HG03520 (cell line): Measurements from ENCODE around the gene LRRFIP2.

Source experiments
- ATAC-seq: cut with Tn5 transposase; IDR thresholded peaks from one replicate; pipeline ENCODE4 v1.9.1; 2021; ENCODE audit warnings: mild to moderate bottlenecking, moderate library complexity; ENCODE audit not compliant: unreplicated experiment

LRRFIP2 gene

DNA sequence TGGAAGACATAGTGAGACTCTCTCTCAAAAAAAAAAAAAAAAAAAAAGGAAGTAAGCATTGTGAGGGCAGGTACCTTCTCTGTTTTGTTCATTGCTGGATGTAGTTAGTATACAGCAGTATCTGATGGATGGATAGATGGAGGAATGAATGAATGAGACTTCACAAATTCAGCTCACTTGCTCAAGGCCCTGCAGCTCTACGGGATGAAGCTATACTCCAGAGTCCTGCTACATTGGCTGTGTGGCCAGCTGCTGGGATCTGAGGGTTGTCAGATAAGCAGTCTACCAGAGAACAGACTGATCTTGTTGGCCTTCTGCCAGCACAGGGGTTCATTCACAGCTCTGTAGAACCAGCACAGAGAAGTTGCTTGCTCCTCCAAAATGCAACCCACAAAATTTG is 146.1 kb downstream of the LRRFIP2 start:
- no peak for ATAC-seq

DNA sequence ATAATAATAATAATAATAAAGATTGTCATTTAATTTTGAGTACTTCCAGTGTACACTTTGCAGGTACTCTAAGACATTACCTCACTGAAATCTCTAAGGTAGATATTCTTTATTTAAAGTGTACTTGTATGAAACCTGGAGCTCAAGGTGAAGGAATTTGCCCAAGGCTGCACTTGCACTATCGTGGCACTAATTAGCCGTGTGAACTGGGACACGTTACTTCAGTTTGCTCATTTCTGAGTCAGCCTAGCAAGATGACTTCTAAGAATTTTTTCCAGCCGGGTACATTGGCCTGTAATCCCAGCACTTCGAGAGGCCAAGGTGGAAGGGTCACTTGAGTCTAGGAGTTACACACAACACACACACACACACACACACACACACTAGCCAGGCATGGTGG is 147.5 kb downstream of the LRRFIP2 start:
- no peak for ATAC-seq

DNA sequence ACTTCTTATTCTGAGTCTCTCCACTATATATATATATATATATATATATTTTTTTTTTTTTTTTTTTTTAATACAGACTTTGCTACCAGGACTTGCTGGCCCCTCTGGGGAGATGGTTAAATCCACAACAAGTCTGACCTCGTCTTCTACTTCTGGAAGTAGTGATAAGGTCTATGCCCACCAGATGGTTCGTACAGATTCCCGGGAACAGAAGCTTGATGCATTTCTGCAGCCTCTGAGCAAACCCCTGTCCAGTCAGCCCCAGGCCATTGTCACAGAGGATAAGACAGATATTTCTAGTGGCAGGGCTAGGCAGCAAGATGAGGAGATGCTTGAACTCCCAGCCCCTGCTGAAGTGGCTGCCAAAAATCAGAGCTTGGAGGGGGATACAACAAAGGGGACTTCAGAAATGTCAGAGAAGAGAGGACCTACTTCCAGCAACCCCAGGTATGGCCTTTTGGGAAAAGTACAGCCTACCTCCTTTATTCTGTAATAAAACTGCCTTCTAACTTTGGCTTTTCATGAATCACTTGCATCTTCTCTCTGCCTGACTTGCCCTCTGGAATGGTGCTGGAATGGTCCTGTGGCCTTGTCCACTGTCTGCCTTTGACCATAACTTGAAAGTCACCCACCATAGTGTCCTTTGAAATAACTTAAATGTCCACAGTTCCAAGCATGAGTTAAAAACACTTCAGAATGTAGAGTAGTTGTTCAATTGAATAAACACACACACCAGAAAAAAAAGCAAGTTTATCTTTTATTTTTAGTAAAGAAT is 148.6 kb downstream of the LRRFIP2 start:
- no peak for ATAC-seq

DNA sequence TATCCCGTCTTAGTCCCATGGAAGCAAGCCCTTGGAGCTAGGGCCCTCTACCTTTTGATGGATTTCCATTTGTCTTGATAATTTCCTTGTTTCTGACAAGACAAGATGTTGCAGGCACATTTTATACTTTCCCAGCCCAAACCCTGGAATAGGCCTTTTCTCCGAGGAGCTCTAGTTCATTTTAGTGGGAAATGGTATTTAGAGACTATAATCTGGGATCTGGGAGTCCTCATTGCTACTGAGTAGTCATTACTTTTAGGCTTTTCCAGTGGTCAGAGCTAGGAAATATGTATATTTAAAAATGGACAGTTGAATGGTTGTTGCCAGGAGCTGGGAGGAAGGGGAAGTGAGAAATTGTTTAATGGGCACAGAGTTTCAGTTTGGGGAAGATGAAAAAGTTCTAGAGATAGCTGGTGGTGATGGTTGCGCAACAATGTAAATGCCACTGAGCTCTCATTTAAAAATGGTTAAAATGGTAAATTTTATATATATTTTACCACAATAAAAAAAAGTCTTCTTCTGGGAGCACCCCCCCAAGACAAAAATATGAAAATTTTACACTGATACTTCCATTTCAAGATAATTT is 149.5 kb downstream of the LRRFIP2 start:
- ATAC-seq: no peak

DNA sequence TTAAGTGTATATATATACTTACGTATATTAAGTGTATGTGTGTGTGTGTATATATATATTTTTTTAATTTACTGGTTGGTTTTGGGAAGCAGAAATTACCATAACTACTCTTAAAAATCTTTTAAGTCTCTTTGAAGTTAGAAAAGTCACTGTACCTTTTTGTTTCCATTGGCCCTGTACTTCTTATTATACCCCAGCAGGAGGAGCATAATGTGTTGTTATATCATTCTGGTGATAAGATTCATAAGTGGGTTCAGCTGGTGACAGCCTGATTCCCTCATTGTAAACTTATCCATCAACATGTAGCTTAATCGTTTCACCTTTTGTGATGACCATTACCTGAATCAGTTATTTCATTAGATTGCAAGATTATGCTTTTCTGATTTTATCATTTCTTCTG is 150.3 kb downstream of the LRRFIP2 start:
- no peak for ATAC-seq

DNA sequence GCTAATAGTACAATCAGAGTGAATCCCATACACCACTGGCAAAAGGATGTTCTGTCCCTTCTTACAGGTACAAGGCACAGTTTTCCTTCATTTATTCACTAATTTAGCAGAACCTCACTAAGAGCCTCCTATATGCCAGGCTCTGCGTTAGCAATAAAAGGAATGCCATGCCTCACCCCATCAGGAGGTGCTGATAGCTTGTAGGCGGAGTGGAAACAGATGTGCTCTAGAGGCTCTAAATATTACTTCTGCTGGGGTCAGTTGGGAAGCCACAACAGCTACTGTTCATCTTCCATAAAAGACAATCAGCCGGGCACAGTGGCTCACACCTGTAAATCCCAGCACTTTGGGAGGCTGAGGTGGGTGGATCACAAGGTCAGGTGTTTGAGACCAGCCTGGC is 156.7 kb downstream of the LRRFIP2 start:
- no peak for ATAC-seq

DNA sequence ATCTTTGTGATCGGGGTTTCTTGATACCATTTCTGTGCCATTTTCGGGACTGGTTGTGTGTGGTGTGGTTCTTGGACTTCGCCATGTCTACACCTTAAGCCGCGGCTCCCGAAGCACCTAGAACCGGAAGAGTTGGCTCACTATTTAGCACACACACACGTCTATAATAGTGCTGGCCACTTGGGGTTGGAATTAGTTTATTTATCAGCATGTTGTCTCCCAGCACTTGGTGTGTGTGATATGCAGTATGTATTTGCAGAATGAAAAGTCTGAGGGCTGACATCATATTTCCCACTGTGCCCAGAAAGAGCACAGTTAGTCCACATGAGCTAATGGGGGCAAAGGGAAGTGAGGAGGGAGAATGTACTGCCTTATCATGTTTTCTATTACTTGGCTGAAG is 157.5 kb downstream of the LRRFIP2 start:
- no peak for ATAC-seq

DNA sequence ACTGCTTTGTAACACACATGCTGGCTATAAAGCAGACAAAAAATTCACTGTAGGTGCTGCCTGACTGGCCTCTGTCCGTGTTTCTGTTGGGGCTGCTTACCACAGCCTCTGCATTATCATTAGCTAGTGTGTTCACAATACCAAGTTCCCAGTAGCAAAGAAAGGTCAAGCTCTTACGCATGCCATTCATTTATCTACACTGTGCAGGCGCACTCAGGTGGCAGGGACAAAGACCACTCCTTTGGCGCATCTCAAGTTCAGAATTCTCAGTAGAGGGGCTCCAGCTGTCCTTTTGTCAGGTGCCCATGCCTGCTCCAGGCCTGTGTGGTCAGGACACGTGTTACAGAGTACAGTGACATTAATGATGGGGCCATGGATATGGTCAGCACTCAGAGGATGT is 158.7 kb downstream of the LRRFIP2 start:
- ATAC-seq: no peak

DNA sequence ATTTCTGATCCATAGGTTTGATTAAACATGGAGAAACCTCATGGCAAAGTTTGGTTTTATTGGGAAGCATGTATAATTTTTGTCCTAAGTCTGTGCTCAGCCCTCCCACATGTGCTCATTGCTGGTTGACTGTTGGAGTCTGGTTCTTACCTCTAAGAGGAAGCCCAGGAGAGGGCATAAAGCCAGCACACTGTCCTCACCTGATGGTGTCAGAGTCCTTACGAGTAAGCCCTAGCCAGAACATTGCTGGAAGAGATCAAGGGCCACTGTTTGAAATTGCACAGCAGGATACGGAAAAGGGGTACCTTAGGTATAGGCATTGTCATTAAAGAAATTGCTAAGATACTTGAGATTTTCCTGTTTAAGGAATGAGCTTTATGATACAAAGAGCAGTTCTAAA is 159.8 kb downstream of the LRRFIP2 start:
- ATAC-seq: no peak
